ENCODE measurements around the gene OTUB1.
"Not testable (repeated sequence)": the region's sequence is repeated elsewhere in the genome, so short reads cannot be mapped to it uniquely, and the experiment has no call there.

The OTUB1 gene

GRCh38 chr11:63986156-63986931 is at the start of gene OTUB1:
OTUB1 (plus strand) TSS chr11:63986438; CDS start chr11:63986457, 19 bp downstream.
- peak; percentile 92 for DNase-seq

GRCh38 chr11:63937713-63938478 is 48.3 kb upstream of the OTUB1 start:
- DNase-seq: no peak

GRCh38 chr11:63938479-63939396 is 47.5 kb upstream of the OTUB1 start, which contains the start of gene NAA40:
NAA40 (plus strand) TSS chr11:63939002; CDS start chr11:63939097, 95 bp downstream.
- DNase-seq: peak; percentile 93

GRCh38 chr11:63939397-63939891 is 46.8 kb upstream of the OTUB1 start:
- DNase-seq: no peak

GRCh38 chr11:63940786-63941185 is 45.5 kb upstream of the OTUB1 start:
- peak; percentile 55 for DNase-seq

GRCh38 chr11:63941901-63942300 is 44.3 kb upstream of the OTUB1 start:
- no peak for DNase-seq

GRCh38 chr11:63942803-63943202 is 43.4 kb upstream of the OTUB1 start:
- no peak for DNase-seq

- no peak for DNase-seq
These were observed 41.3 kb upstream of the OTUB1 start for GRCh38 chr11:63944987-63945386.

GRCh38 chr11:63945477-63946163 is 40.6 kb upstream of the OTUB1 start:
- peak; percentile 65 for DNase-seq

GRCh38 chr11:63951779-63952536 is 34.3 kb upstream of the OTUB1 start:
- no peak for DNase-seq

GRCh38 chr11:63952570-63952969 is 33.7 kb upstream of the OTUB1 start:
- DNase-seq: no peak

GRCh38 chr11:63958008-63958407 is 28.2 kb upstream of the OTUB1 start:
- no peak for DNase-seq

- no peak for DNase-seq
These were observed 24.4 kb upstream of the OTUB1 start for GRCh38 chr11:63961608-63962412.

GRCh38 chr11:63963895-63964294 is 22.3 kb upstream of the OTUB1 start:
- DNase-seq: not testable (repeated sequence)

GRCh38 chr11:63966444-63966843 is 19.8 kb upstream of the OTUB1 start:
- DNase-seq: no peak

- DNase-seq: no peak
These were observed 16.8 kb upstream of the OTUB1 start for GRCh38 chr11:63969461-63969860.

- peak; percentile 45 for DNase-seq
These were observed 15.3 kb upstream of the OTUB1 start for GRCh38 chr11:63970902-63971301.

- DNase-seq: not testable (repeated sequence)
These were observed 12.4 kb upstream of the OTUB1 start for GRCh38 chr11:63973912-63974258.

GRCh38 chr11:63974259-63975143 is 11.7 kb upstream of the OTUB1 start, which contains the start of gene COX8A:
COX8A (plus strand) TSS chr11:63974620; CDS start chr11:63974681, 61 bp downstream.
- peak; percentile 100 for DNase-seq
